D721Med (cell line): ENCODE measurements around the gene RPP21.

ENCODE experiments used
- DNase-seq: peaks from one replicate; pipeline ENCODE4 v3.0.0; 2011; ENCODE audit warnings: low spot score; ENCODE audit not compliant: insufficient read length
- FAIRE-seq: peaks from 2 replicates; lab custom pipeline; 2011; peaks lifted over from hg19 to GRCh38; lab: Jason Lieb, UNC
- CTCF ChIP-seq: IDR thresholded peaks from 2 replicates; pipeline ENCODE4 v1.5.1; 2012; ENCODE audit warnings: mild to moderate bottlenecking, control low read depth; ENCODE audit not compliant: insufficient read depth; ENCODE audit errors: missing control alignments

RPP21 gene

DNA sequence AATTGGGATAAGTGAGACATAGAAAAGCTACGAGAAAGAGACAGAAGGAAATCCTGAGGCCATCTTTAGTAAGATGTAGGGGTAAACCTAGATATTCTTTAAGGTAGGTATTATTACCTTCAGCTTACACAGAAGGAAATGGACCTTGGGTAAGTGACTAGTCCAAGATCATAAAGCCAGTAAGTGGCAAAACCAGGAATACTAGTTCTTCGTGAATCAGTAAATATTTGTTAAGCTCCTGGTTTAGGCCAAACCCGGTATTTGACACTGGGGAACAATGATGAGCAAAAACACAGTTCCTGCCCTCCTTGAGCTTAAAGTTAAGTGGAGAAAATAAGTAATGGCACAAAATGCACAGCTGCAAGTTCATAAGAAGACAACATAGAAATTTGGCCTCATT is 13.0 kb upstream of the RPP21 start:
- DNase-seq (no peak), FAIRE-seq (no peak)
- no peak for TF ChIP-seq CTCF

GRCh38 chr6:30334075-30334783 is 10.7 kb upstream of the RPP21 start:
- no peak for TF ChIP-seq CTCF
- DNase-seq, result no peak
- no peak for FAIRE-seq

- FAIRE-seq (no peak), DNase-seq (no peak)
- no peak for TF ChIP-seq CTCF
Measured at GRCh38 chr6:30340589-30341054, 4.3 kb upstream of the RPP21 start.

DNA sequence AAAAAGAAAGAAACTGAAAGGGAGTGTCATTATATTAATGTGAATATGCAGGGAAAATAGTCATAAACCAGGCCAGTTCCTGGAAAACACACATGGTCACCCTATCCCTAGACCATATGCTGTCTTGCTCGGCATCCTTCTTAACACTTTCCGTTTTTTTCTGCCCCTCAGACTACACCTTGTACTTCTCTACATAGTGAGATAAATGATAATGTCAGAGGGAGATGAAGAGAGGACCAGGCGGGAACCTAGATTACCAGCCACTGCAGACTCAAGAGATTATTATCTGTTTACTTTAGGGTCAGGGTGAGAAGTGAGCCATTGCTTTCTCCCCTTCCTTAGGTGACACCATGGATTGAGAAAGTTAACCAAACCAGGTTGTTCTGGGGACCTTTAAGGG is 3.7 kb upstream of the RPP21 start:
- FAIRE-seq (no peak), DNase-seq (no peak)
- no peak for TF ChIP-seq CTCF

- FAIRE-seq (no peak), DNase-seq (no peak)
- TF ChIP-seq CTCF, result no peak
Measured at GRCh38 chr6:30341728-30342127, 3.2 kb upstream of the RPP21 start.

DNA sequence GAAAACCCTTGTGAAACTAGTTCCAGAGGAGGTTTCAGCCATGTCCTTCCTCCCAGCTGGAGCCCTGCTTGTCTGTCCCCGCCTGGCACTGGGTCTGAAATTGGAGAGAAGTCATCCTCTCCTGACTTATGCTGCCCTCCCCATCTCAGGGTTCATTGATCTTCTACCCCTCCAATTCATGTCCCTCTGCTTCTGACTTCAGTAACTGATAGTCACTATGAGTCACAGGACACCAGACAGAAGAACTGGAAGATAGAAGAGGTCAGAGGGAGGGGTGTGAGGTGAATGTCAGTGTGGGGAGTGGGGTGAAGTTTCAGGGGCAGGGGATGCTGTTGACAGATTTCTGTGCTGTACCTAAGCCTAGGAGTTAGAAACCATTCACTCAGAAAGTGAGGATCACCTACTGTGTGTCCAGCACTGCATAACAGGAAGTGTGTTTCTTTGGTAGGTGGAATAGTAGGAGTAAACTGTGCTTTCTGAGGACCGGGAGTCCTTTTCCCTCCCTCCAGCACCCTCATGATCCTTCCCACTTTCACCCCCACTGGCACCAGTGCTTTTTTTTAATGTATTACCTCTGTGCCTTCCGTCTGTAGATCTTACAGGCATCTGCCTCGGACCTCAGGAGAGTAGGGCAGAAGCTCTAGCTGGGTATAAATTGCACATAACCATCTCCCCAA is 627 bp upstream of the RPP21 start:
- no peak for TF ChIP-seq CTCF
- no peak for FAIRE-seq
- no peak for DNase-seq

DNA sequence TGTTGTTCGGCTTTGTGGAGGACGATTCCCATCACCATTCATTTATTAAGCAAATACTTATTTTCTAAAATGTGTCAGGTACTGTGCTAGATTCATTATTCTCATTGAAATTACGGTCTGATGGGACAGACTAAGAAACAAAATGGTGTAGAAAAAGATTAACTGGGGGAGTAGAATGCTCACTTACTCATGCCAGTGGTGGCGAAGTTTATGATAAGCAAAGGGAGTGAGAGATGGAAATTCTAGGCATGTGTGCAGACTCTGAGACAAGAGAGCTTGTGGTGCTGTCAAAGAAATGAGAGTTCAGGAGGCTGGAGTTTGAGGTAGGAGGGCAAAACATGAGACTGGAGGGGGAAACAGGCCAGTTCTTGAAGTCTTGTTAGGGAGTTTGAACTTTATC is 896 bp downstream of the RPP21 start:
- DNase-seq (no peak), FAIRE-seq (no peak)
- no peak for TF ChIP-seq CTCF
